GM20000 (cell line): Measurements from ENCODE around the gene CSKMT.

Experiments used
- DNase-seq: peaks from one replicate; pipeline ENCODE4 v3.0.0; 2012; ENCODE audit warnings: low spot score
- CTCF ChIP-seq: IDR thresholded peaks from 2 replicates; pipeline ENCODE4 v1.5.1; 2012; ENCODE audit warnings: mild to moderate bottlenecking, control low read depth; ENCODE audit errors: extremely low read depth, missing control alignments

CSKMT gene

GRCh38 chr11:62715150-62716130, 50.3 kb downstream of the CSKMT start:
- DNase-seq: no peak
- no peak for TF ChIP-seq CTCF

- no peak for DNase-seq
- TF ChIP-seq CTCF: no peak
Measured at GRCh38 chr11:62716206-62716605, 51.1 kb downstream of the CSKMT start.

- TF ChIP-seq CTCF: no peak
- DNase-seq: no peak
Measured at GRCh38 chr11:62716816-62717215, 51.7 kb downstream of the CSKMT start.
